IMR-90 (cell line): Measurements from ENCODE around the gene MPP4. TPM values are rescaled to one million over a fixed set of nuclear protein-coding genes. Genes with fewer than 3 reads are reported as not detected.

ENCODE experiments used
- ATAC-seq: fragments of 200-7000 bp; cut with Tn5 transposase; 2 replicates; pipeline ENCODE4 v1.9.1; 2020; ENCODE audit warnings: low read depth, mild to moderate bottlenecking, moderate library complexity
- BruUV-seq: library from RNA; stranded (reverse); fragments of 400-500 nt; replicated peaks from 2 replicates; lab custom pipeline; 2021; lab: Mats Ljungman, UMichigan
- CTCF ChIA-PET: fragments of 300-600 bp; formaldehyde crosslinking; extraction: SDS; loops from one replicate; lab custom pipeline; 2021; ENCODE audit warnings: antibody characterized with exemption; lab: Yijun Ruan, JAX
- POLR2A ChIA-PET: fragments of 300-600 bp; sonication (Branson Sonifier 250); formaldehyde crosslinking; loops from one replicate; lab custom pipeline; 2022; ENCODE audit warnings: antibody characterized with exemption; ENCODE audit not compliant: unreplicated experiment; lab: Charles Lee
- DNase-seq: peaks from one replicate; pipeline ENCODE4 v3.0.0; 2013
- H2AFZ ChIP-seq: replicated peaks from 2 replicates; pipeline ENCODE3; 2013; ENCODE audit warnings: low read length, mild to moderate bottlenecking; ENCODE audit not compliant: poor library complexity
- H2AK5ac ChIP-seq: 2 replicates; pipeline ENCODE4 v1.6.1; 2013; ENCODE audit warnings: low read depth, low read length, inconsistent platforms
- H2AK9ac ChIP-seq: replicated peaks from 2 replicates; pipeline ENCODE3; 2013; ENCODE audit warnings: mild to moderate bottlenecking, low read depth, low read length, moderate library complexity; ENCODE audit not compliant: poor library complexity
- H2BK120ac ChIP-seq: 2 replicates; pipeline ENCODE4 v1.6.1; 2013; ENCODE audit warnings: low read depth, low read length, inconsistent platforms
- H2BK15ac ChIP-seq: 3 replicates; pipeline ENCODE4 v1.6.1; 2013; ENCODE audit warnings: low read depth, low read length, inconsistent platforms
- H2BK20ac ChIP-seq: 2 replicates; pipeline ENCODE4 v1.6.1; 2013; ENCODE audit warnings: low read depth, mild to moderate bottlenecking, inconsistent platforms, low read length, moderate library complexity
- H2BK5ac ChIP-seq: 2 replicates; pipeline ENCODE4 v1.6.1; 2013; ENCODE audit warnings: mild to moderate bottlenecking, low read depth, low read length, inconsistent platforms; ENCODE audit not compliant: poor library complexity, severe bottlenecking
- H3K14ac ChIP-seq: replicated peaks from 2 replicates; pipeline ENCODE4 v1.6.1; 2013; ENCODE audit warnings: low read depth, low read length, inconsistent platforms
- H3K18ac ChIP-seq: 2 replicates; pipeline ENCODE4 v1.6.1; 2013; ENCODE audit warnings: low read depth, low read length, control low read depth
- H3K23ac ChIP-seq: 2 replicates; pipeline ENCODE4 v1.6.1; 2013; ENCODE audit warnings: low read depth, low read length, inconsistent platforms
- H3K27ac ChIP-seq: 2 replicates; pipeline ENCODE4 v1.5.1; 2013; ENCODE audit warnings: mild to moderate bottlenecking, control low read depth, low read length; ENCODE audit not compliant: insufficient read depth
- H3K27me3 ChIP-seq: 2 replicates; pipeline ENCODE4 v1.6.1; 2013; ENCODE audit warnings: low read length; ENCODE audit not compliant: control insufficient read depth, insufficient read depth
- H3K36me3 ChIP-seq: 2 replicates; pipeline ENCODE4 v1.6.1; 2013; ENCODE audit warnings: low read length, mixed read lengths; ENCODE audit not compliant: control insufficient read depth, insufficient read depth
- H3K4ac ChIP-seq: 2 replicates; pipeline ENCODE4 v1.6.1; 2013; ENCODE audit warnings: low read depth, low read length, inconsistent platforms
- H3K4me1 ChIP-seq: 2 replicates; pipeline ENCODE4 v1.6.1; 2013; ENCODE audit warnings: low read length, mixed read lengths; ENCODE audit not compliant: control insufficient read depth, insufficient read depth
- H3K4me2 ChIP-seq: 2 replicates; pipeline ENCODE4 v1.6.1; 2013; ENCODE audit warnings: low read depth, mild to moderate bottlenecking, control low read depth, low read length, moderate library complexity
- H3K4me3 ChIP-seq: 2 replicates; pipeline ENCODE4 v1.5.1; 2013; ENCODE audit warnings: low read depth, mild to moderate bottlenecking, control low read depth, low read length, moderate library complexity; ENCODE audit not compliant: insufficient read depth
- H3K56ac ChIP-seq: 2 replicates; pipeline ENCODE4 v1.6.1; 2013; ENCODE audit warnings: low read length, inconsistent platforms; ENCODE audit not compliant: insufficient read depth; ENCODE audit errors: extremely low read depth
- H3K79me1 ChIP-seq, 2 experiments: 2 replicates each; pipeline ENCODE4 v1.6.1; 2013; ENCODE audit warnings: low read length in 2 of 2, inconsistent platforms in 1 of 2, low read depth in 1 of 2
- H3K9ac ChIP-seq: 2 replicates; pipeline ENCODE4 v1.6.1; 2013; ENCODE audit warnings: low read depth, low read length, control low read depth
- H3K9me1 ChIP-seq: 2 replicates; pipeline ENCODE4 v1.6.1; 2013; ENCODE audit warnings: low read length, inconsistent platforms; ENCODE audit not compliant: insufficient read depth
- H3K9me3 ChIP-seq: 2 replicates; pipeline ENCODE4 v1.6.1; 2013; ENCODE audit warnings: low read length; ENCODE audit not compliant: control insufficient read depth, insufficient read depth
- H4K20me1 ChIP-seq: 2 replicates; pipeline ENCODE4 v1.6.1; 2013; ENCODE audit warnings: low read length, inconsistent platforms; ENCODE audit not compliant: insufficient read depth
- H4K5ac ChIP-seq: 2 replicates; pipeline ENCODE4 v1.6.1; 2013; ENCODE audit warnings: mild to moderate bottlenecking, low read depth, low read length, control low read depth
- H4K8ac ChIP-seq, 2 experiments: 2 replicates each; pipeline ENCODE4 v1.6.1; 2013; ENCODE audit warnings: low read depth in 2 of 2, low read length in 2 of 2, control low read depth in 1 of 2, inconsistent platforms in 1 of 2
- H4K91ac ChIP-seq: 2 replicates; pipeline ENCODE4 v1.6.1; 2013; ENCODE audit warnings: low read depth, low read length, inconsistent platforms; ENCODE audit not compliant: insufficient read depth
- CEBPB ChIP-seq: IDR thresholded peaks from 2 replicates; pipeline ENCODE4 v1.6.1; 2012; ENCODE audit warnings: low read depth, low read length, improper control_type of control experiment
- CHD1 ChIP-seq: IDR thresholded peaks from 2 replicates; pipeline ENCODE4 v1.6.1; 2012; ENCODE audit warnings: low read depth, low read length, improper control_type of control experiment
- ELK1 ChIP-seq: fragments of 150-350 bp; IDR thresholded peaks from 2 replicates; pipeline ENCODE4 v1.6.1; 2016; ENCODE audit warnings: low read depth, mild to moderate bottlenecking, low read length, moderate library complexity, borderline replicate concordance
- MAFK ChIP-seq: IDR thresholded peaks from 2 replicates; pipeline ENCODE4 v1.6.1; 2012; ENCODE audit warnings: low read depth, low read length, improper control_type of control experiment
- NFE2L2 ChIP-seq: fragments of 150-350 bp; IDR thresholded peaks from 2 replicates; pipeline ENCODE4 v1.6.1; 2016; ENCODE audit warnings: low read depth, mild to moderate bottlenecking, low read length
- RAD21 ChIP-seq: IDR thresholded peaks from 2 replicates; pipeline ENCODE4 v1.6.1; 2012; ENCODE audit warnings: low read length, improper control_type of control experiment
- RFX5 ChIP-seq: IDR thresholded peaks from 2 replicates; pipeline ENCODE4 v1.8.0; 2012; ENCODE audit warnings: low read depth, mild to moderate bottlenecking, low read length, moderate library complexity
- WGBS, 2 experiments: methylation state at CpG; one replicate each; pipeline versions ENCODE4 v1.1.5 to v1.1.7; 2013; ENCODE audit warnings: missing lambda C conversion rate in 2 of 2; ENCODE audit not compliant: insufficient read length in 1 of 2; ENCODE audit errors: extremely low coverage in 2 of 2; 5-methylcytosine and 5-hydroxymethylcytosine counted together
- dilution Hi-C: fragments of 300-500 bp; cut with HindIII; formaldehyde crosslinking; loops from one replicate; pipeline ENCODE4 v1.14.3; 2018; ENCODE audit warnings: low sequenced_read_pairs; ENCODE audit not compliant: unreplicated experiment
- in situ Hi-C: fragments of 300-500 bp; cut with MboI; formaldehyde crosslinking; loops from 3 replicates; pipeline ENCODE4 v1.14.3; 2019; ENCODE audit warnings: low sequenced_read_pairs, inconsistent platforms, mixed read lengths
- intact Hi-C: fragments of 100-400 bp; cut with micrococcal nuclease; formaldehyde crosslinking; loops from 2 replicates; pipeline ENCODE4 v1.10.0; 2022
- polyA plus RNA-seq, 3 experiments: library from polyadenylated mRNA; depleted of rRNA; stranded (reverse); fragments of >200 nt; gene quantifications; 2 replicates each; pipeline ENCODE4 v1.2.3, GENCODE V29; 2012; ENCODE audit warnings: low replicate concordance in 1 of 3
- total RNA-seq: library from RNA; depleted of rRNA; stranded (reverse); fragments of >200 nt; gene quantifications from 2 replicates; pipeline ENCODE4 v1.2.3, GENCODE V29; 2012

Gene MPP4
- total and polyA plus RNA-seq, 2 of the 4 experiments (the other 2 are of a cell fraction) = 11.8 to 14.9 TPM

GRCh38 chr2:201733544-201733943 lies 35.1 kb upstream of the MPP4 start:
- POLR2A ChIA-PET = no interaction called here
- no CpG with 5 or more reads among the region's 1 CpG for WGBS, 2 experiments
- no peak overlapping the region for H3K56ac ChIP-seq
- no peak overlapping the region for H4K91ac ChIP-seq
- ATAC-seq (no peak), DNase-seq (no peak)
- H2BK5ac ChIP-seq = no peak overlapping the region
- CTCF ChIA-PET = interaction anchor here (1.1 kb wide), 1 partner anchor 9 kb away, joined by 3 read pairs; no protein-coding TSS in a partner anchor
- H2AK9ac ChIP-seq = no peak overlapping the region
- H3K18ac ChIP-seq = no peak overlapping the region
- H3K27ac ChIP-seq = no peak overlapping the region
- no peak for TF ChIP-seq CHD1
- no peak for TF ChIP-seq CEBPB
- TF ChIP-seq MAFK = no peak
- no peak for TF ChIP-seq RAD21
- TF ChIP-seq NFE2L2 = no peak
- TF ChIP-seq RFX5 = no peak
- no peak for TF ChIP-seq ELK1
- H4K5ac ChIP-seq = no peak overlapping the region
- no peaks in the 10 kb centered on the region for H3K27me3 ChIP-seq
- no TSS peak for BruUV-seq
- in situ Hi-C loops = no loop called here
- H3K9me1 ChIP-seq = no peaks in the 10 kb centered on the region
- no peak overlapping the region for H3K4ac ChIP-seq
- peaks cover 30% of the 10 kb centered on the region for H3K36me3 ChIP-seq
- H3K4me3 ChIP-seq = no peak overlapping the region
- dilution Hi-C loops = no loop called here
- no peak overlapping the region for H3K4me2 ChIP-seq
- peaks cover 9% of the 10 kb centered on the region for H3K9me3 ChIP-seq
- H4K8ac ChIP-seq = no peak overlapping the region
- H2AFZ ChIP-seq = no peak overlapping the region
- H2BK120ac ChIP-seq = no peak overlapping the region
- no peak overlapping the region for H3K9ac ChIP-seq
- H4K20me1 ChIP-seq = no peaks in the 10 kb centered on the region
- no peak overlapping the region for H2BK20ac ChIP-seq
- no peak overlapping the region for H2BK15ac ChIP-seq
- H3K23ac ChIP-seq = no peak overlapping the region
- no peaks in the 10 kb centered on the region for H3K79me1 ChIP-seq
- H3K4me1 ChIP-seq = no peaks in the 10 kb centered on the region
- no peak overlapping the region for H3K14ac ChIP-seq
- H2AK5ac ChIP-seq = no peak overlapping the region
- intact Hi-C loops = no loop called here
